GM12874 (cell line): ENCODE results near the gene GASK1A.

ENCODE experiments used
- TF ChIP-seq, protein P1 (sequence below): IDR thresholded peaks from 2 replicates; pipeline ENCODE4 v1.5.1; 2011; ENCODE audit warnings: low read depth, mild to moderate bottlenecking, control low read depth, low read length, moderate library complexity; ENCODE audit not compliant: insufficient read depth

GASK1A gene

DNA sequence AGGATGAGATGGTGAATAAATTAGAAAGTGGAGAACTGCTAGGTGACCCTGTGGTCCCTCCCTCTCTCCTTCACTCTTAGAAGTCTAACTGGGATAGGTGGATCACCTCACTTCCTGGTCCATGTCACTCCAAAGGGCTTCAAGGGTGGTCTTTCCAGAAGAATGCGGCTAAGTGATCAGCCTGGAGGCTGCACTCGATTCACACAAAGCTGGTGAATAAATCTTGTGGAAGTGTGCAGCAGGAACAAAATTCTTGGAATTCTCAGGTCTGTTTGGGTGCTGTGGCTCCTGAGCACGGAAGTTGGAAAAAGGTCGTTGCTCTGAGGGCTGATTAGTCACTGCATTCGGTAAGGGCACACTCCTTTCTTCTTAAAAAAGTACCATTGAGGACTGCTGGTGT is 46.3 kb downstream of the GASK1A start:
- TF ChIP-seq, protein P1, sequence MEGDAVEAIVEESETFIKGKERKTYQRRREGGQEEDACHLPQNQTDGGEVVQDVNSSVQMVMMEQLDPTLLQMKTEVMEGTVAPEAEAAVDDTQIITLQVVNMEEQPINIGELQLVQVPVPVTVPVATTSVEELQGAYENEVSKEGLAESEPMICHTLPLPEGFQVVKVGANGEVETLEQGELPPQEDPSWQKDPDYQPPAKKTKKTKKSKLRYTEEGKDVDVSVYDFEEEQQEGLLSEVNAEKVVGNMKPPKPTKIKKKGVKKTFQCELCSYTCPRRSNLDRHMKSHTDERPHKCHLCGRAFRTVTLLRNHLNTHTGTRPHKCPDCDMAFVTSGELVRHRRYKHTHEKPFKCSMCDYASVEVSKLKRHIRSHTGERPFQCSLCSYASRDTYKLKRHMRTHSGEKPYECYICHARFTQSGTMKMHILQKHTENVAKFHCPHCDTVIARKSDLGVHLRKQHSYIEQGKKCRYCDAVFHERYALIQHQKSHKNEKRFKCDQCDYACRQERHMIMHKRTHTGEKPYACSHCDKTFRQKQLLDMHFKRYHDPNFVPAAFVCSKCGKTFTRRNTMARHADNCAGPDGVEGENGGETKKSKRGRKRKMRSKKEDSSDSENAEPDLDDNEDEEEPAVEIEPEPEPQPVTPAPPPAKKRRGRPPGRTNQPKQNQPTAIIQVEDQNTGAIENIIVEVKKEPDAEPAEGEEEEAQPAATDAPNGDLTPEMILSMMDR, result no peak

DNA sequence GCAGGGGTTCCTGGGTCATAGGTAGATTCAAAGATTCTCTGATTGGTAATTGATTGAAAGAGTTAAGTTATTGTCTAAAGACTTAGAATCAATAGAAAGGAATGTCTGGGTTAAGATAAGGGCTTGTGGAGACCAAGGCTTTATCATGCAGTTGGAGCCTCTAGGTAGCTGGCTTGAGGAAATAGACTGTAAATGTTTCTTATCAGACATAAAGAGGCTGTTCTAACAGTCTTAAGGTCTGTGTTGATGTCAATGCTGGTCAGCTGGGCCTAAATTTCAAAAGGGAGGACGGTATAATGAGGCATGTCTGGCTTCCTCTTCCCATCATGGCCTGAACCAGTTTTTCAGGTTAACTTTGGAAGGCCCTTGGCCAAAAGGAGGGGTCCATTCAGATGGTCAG is 48.9 kb downstream of the GASK1A start:
- TF ChIP-seq, protein P1, result no peak

DNA sequence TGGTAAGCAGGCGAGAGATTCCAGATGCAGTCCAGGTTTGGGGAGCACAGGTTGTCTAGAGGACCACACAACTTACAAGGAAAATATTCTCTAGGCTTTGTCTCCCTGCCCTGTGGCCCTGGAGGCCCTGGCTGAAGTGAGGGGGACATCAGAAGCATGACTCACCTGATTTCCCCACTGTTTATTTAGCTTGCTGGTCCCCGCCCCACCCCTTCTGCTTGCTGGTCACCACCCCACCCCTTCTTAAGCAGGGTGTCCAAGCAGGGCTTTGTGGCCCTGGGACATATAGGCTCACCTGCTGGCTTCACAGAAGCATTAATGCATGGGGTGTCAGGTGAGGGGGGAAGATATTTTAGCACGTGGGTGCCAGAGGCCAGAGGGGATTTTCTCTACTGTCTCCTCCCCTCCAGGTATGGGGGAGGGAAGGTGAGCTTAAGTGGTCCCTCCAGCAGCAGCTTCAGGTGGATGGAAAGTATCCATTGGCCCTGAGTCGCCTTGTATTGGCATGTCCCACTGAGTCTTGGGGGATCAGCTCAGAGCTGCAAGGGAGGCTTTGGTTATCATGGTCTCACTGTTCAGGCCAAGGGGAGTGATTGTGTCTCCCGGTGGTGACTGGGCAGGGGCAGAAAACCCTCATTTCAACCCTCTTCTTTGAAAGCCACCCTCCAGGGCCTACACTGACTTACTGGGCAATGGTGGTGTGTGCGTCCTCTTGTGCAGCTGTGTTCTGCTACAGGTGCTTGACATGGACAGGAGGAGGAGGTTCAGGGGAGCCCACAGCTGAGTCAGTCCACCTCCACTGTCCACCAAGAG is 49.8 kb downstream of the GASK1A start:
- TF ChIP-seq, protein P1, result no peak

DNA sequence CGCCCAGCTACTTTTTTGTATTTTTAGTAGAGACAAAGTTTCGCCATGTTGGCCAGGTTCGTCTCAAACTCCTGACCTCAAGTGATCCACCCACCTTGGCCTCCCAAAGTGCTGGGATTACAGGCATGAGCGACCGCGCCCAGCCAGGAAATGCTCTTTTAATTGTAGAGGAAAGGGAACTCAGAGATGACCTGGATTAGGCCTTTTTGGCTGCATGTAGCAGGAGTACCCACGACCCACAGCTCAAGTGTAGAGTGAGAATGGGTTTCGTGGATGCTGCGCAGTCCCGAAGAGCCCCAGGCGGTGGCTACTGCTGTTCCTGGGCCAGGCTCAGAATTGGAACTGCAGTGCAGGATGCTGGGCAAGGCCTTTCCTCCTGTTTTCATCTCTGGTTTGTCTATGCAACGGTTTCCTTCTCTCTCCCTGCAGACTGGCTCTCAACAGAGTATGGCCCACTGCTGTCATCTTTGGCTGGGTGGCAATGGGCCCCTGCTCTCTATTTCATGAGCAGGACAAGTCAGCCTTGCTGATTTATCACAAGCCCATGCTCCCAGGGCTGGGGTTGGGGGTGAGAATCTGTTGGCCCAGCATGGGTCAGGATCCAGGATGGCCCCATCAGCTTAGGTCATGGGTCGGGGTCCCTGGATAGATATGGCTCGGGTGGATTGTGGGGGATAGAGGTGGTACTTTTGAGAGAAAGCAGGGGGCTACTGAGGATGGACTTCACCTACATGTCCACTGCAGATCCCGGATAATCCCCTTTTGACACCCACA is 51.2 kb downstream of the GASK1A start:
- TF ChIP-seq, protein P1, result no peak

DNA sequence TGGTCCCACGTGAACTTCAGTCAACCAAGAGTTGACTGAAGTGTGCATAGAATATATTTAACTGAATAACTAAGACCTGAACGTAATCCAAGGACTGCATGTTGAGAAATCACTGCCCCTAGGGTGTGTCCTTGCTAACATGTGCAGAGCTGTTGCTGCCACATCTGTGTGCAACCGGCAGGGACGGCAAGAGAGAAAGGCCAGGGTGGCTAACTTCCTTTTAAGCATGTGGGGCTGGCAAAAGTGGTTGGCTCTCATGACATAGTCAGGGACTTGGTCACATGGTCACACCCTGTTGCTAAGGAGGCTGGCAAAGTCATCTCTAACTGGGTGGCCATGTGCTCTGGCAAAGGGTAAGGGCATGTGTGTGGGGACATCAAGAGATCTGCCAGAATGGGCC is 52.4 kb downstream of the GASK1A start:
- TF ChIP-seq, protein P1, result no peak

DNA sequence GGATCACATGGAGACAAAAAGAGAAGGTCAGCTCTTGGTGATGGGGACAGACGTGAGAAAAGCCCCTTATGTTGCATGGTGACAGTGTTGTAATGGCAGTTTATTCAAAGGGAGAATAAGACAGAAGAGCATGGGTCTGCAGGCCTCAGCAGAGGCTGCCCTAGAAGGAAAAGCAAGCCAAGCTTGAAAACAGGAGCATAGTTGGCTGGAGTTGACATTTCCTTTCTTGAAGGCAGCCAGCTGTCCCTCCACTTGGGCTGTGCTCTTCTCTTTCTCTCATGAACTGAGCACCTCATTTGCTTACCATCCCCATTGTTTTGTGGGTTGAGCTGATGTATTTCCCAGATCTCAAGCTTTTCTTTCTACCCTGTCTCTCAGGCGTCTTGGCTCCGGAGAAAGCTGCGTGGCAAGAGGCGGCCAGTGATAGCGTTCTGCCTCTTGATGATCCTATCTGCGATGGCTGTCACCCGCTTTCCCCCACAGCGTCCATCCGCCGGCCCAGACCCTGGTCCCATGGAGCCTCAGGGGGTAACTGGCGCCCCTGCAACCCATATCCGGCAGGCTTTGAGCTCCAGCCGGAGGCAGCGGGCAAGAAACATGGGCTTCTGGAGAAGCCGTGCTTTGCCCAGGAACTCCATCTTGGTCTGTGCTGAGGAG is 52.9 kb downstream of the GASK1A start:
- TF ChIP-seq, protein P1, result no peak
